ENCODE measurements around the gene BRS3.

The BRS3 gene

GRCh38 chrX:136531951-136532350, 44.2 kb downstream of the BRS3 start, which contains the start of gene VGLL1:
Gene VGLL1 (plus strand): TSS chrX:136532215. CDS start chrX:136536021, 3,806 bp downstream.
- Histone ChIP-seq H3K27ac (ENCODE audit: low read depth, low read length) (no peak within 1 kb of the TSS), H3K27me3 (ENCODE audit: control insufficient read depth, insufficient read depth, low read length) (peaks cover 20% of the 10 kb centered on the region), H3K9me3 (ENCODE audit: control insufficient read depth, insufficient read depth, low read depth, low read length) (no peaks in the 10 kb centered on the region), H3K4me1 (ENCODE audit: control insufficient read depth, insufficient read depth, low read length) (no peaks in the 10 kb centered on the region), H3K4me3 (ENCODE audit: low read depth, low read length) (no peak within 1 kb of the TSS), H3K9ac (ENCODE audit: low read length) (no peak within 1 kb of the TSS), H3K36me3 (ENCODE audit: control insufficient read depth, insufficient read depth, low read length) (no peaks in the 10 kb centered on the region)

DNA sequence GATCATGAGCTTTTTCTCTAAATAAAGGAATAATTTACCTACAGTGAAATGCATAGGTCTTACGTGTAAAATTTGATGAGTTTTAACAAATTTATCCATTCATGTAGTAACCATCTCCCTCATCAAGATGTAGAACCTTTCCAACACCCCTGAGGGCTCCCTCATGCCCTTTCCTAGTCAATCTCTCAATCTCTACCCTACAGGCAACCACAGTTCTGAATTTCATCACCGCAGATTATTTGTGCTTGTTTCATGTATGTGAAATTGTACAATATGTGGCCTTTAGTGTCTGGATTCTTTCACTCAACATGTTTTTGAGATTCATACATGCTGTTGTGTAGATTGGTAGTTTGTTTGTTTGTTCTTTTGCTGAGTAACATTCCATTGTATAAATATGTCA, 46.4 kb downstream of the BRS3 start:
- peaks cover 24% of the 10 kb centered on the region for H3K27me3 ChIP-seq (ENCODE audit: control insufficient read depth, insufficient read depth, low read length)

DNA sequence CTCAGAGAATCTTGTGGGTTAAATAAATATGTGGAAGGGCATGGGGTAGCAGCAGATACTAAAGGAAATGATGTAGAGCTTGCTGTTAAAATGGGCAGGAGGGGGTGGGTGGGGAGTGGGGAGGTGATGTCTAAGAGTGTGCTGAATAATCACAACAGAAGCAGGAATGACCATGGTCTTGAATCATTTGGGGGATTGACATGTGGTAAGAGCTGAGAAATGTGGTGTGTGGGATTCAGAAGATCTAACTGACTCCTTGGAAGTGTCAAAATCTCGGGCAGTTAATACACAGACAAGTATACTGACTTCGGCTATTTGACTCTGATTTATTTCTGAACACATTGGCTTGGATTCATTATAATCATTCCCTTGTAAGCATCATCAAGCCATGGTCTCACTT, 51.1 kb downstream of the BRS3 start:
- H3K36me3 ChIP-seq (ENCODE audit: control insufficient read depth, insufficient read depth, low read length) = no peaks in the 10 kb centered on the region
- H3K4me1 ChIP-seq (ENCODE audit: control insufficient read depth, insufficient read depth, low read length) = no peaks in the 10 kb centered on the region; the same call in 1 of the 2 replicates
- H3K9ac ChIP-seq (ENCODE audit: low read length) = no peak overlapping the region
- no peaks in the 10 kb centered on the region for H3K9me3 ChIP-seq (ENCODE audit: control insufficient read depth, insufficient read depth, low read depth, low read length)
- H3K4me3 ChIP-seq (ENCODE audit: low read depth, low read length) = no peak overlapping the region
- peaks cover 20% of the 10 kb centered on the region for H3K27me3 ChIP-seq (ENCODE audit: control insufficient read depth, insufficient read depth, low read length)
- H3K27ac ChIP-seq (ENCODE audit: low read depth, low read length) = no peak overlapping the region

More for the DNA sequence above, 46.4 kb downstream of the BRS3 start:
- H3K9me3 ChIP-seq (ENCODE audit: control insufficient read depth, insufficient read depth, low read depth, low read length) = no peaks in the 10 kb centered on the region
- no peaks in the 10 kb centered on the region for H3K36me3 ChIP-seq (ENCODE audit: control insufficient read depth, insufficient read depth, low read length)
- H3K9ac ChIP-seq (ENCODE audit: low read length) = no peak overlapping the region
- H3K4me1 ChIP-seq (ENCODE audit: control insufficient read depth, insufficient read depth, low read length) = no peaks in the 10 kb centered on the region
- no peak overlapping the region for H3K4me3 ChIP-seq (ENCODE audit: low read depth, low read length)
- no peak overlapping the region for H3K27ac ChIP-seq (ENCODE audit: low read depth, low read length)

- H3K36me3 ChIP-seq (ENCODE audit: control insufficient read depth, insufficient read depth, low read length) = no peaks in the 10 kb centered on the region
- H3K27me3 ChIP-seq (ENCODE audit: control insufficient read depth, insufficient read depth, low read length) = peaks cover 20% of the 10 kb centered on the region
- H3K4me3 ChIP-seq (ENCODE audit: low read depth, low read length) = no peak overlapping the region
- no peaks in the 10 kb centered on the region for H3K9me3 ChIP-seq (ENCODE audit: control insufficient read depth, insufficient read depth, low read depth, low read length)
- H3K9ac ChIP-seq (ENCODE audit: low read length) = no peak overlapping the region
- no peak overlapping the region for H3K27ac ChIP-seq (ENCODE audit: low read depth, low read length)
- no peaks in the 10 kb centered on the region; the same call in 1 of the 2 replicates for H3K4me1 ChIP-seq (ENCODE audit: control insufficient read depth, insufficient read depth, low read length)
Observed at GRCh38 chrX:136540226-136540625, 52.5 kb downstream of the BRS3 start.

GRCh38 chrX:136541294-136541693, 53.5 kb downstream of the BRS3 start:
- H3K27ac ChIP-seq (ENCODE audit: low read depth, low read length) = no peak overlapping the region
- no peaks in the 10 kb centered on the region for H3K36me3 ChIP-seq (ENCODE audit: control insufficient read depth, insufficient read depth, low read length)
- H3K4me1 ChIP-seq (ENCODE audit: control insufficient read depth, insufficient read depth, low read length) = no peaks in the 10 kb centered on the region; the same call in 1 of the 2 replicates
- H3K4me3 ChIP-seq (ENCODE audit: low read depth, low read length) = no peak overlapping the region
- no peaks in the 10 kb centered on the region for H3K9me3 ChIP-seq (ENCODE audit: control insufficient read depth, insufficient read depth, low read depth, low read length)
- no peak overlapping the region for H3K9ac ChIP-seq (ENCODE audit: low read length)
- peaks cover 12% of the 10 kb centered on the region; the same call in 1 of the 2 replicates for H3K27me3 ChIP-seq (ENCODE audit: control insufficient read depth, insufficient read depth, low read length)

- no peak overlapping the region for H3K4me3 ChIP-seq (ENCODE audit: low read depth, low read length)
- H3K27me3 ChIP-seq (ENCODE audit: control insufficient read depth, insufficient read depth, low read length) = peaks cover 12% of the 10 kb centered on the region; the same call in 1 of the 2 replicates
- no peaks in the 10 kb centered on the region for H3K36me3 ChIP-seq (ENCODE audit: control insufficient read depth, insufficient read depth, low read length)
Observed at GRCh38 chrX:136542281-136542680, 54.5 kb downstream of the BRS3 start.

More at GRCh38 chrX:136542281-136542680, 54.5 kb downstream of the BRS3 start:
- Histone ChIP-seq H3K9me3 (ENCODE audit: control insufficient read depth, insufficient read depth, low read depth, low read length) (no peaks in the 10 kb centered on the region), H3K9ac (ENCODE audit: low read length) (no peak overlapping the region), H3K27ac (ENCODE audit: low read depth, low read length) (no peak overlapping the region), H3K4me1 (ENCODE audit: control insufficient read depth, insufficient read depth, low read length) (no peaks in the 10 kb centered on the region; the same call in 1 of the 2 replicates)
